ENCODE results near the gene TNFSF8. TPM values are rescaled to one million over a fixed set of nuclear protein-coding genes. Genes with fewer than 3 reads are reported as not detected.

Gene TNFSF8
- polyA plus RNA-seq, 4 donors = 0.46 to 0.70 (median 0.52) TPM

GRCh38 chr9:114937516-114937915, 7.1 kb upstream of the TNFSF8 start:
- DNase-seq (ENCODE audit: low read depth in 4 of 4, low spot score in 3 of 4) = no peak

- DNase-seq (ENCODE audit: low read depth in 4 of 4, low spot score in 3 of 4) = no peak
Measured at GRCh38 chr9:114936581-114936980, 6.2 kb upstream of the TNFSF8 start.

- no peak for DNase-seq (ENCODE audit: low read depth in 4 of 4, low spot score in 3 of 4)
Measured at GRCh38 chr9:114935119-114935518, 4.7 kb upstream of the TNFSF8 start.

- no peak for DNase-seq (ENCODE audit: low read depth in 4 of 4, low spot score in 3 of 4)
Measured at GRCh38 chr9:114932502-114932901, 2.1 kb upstream of the TNFSF8 start.

GRCh38 chr9:114931407-114931806, 1.0 kb upstream of the TNFSF8 start:
- DNase-seq (ENCODE audit: low read depth in 4 of 4, low spot score in 3 of 4) = no peak

GRCh38 chr9:114929201-114929600, 1.2 kb downstream of the TNFSF8 start:
- no peak for DNase-seq (ENCODE audit: low read depth in 4 of 4, low spot score in 3 of 4)

GRCh38 chr9:114928671-114929070, 1.7 kb downstream of the TNFSF8 start:
- no peak for DNase-seq (ENCODE audit: low read depth in 4 of 4, low spot score in 3 of 4)

- no peak for DNase-seq (ENCODE audit: low read depth in 4 of 4, low spot score in 3 of 4)
Measured at GRCh38 chr9:114928136-114928535, 2.3 kb downstream of the TNFSF8 start.

GRCh38 chr9:114925672-114926071, 4.7 kb downstream of the TNFSF8 start:
- no peak for DNase-seq (ENCODE audit: low read depth in 4 of 4, low spot score in 3 of 4)

GRCh38 chr9:114925039-114925438, 5.4 kb downstream of the TNFSF8 start:
- no peak for DNase-seq (ENCODE audit: low read depth in 4 of 4, low spot score in 3 of 4)

- no peak for DNase-seq (ENCODE audit: low read depth in 4 of 4, low spot score in 3 of 4)
Measured at GRCh38 chr9:114924327-114924726, 6.1 kb downstream of the TNFSF8 start.

- DNase-seq (ENCODE audit: low read depth in 4 of 4, low spot score in 3 of 4) = no peak
Measured at GRCh38 chr9:114923918-114924317, 6.5 kb downstream of the TNFSF8 start.

GRCh38 chr9:114921171-114921570, 9.2 kb downstream of the TNFSF8 start:
- no peak for DNase-seq (ENCODE audit: low read depth in 4 of 4, low spot score in 3 of 4)

GRCh38 chr9:114919611-114920010, 10.8 kb downstream of the TNFSF8 start:
- DNase-seq (ENCODE audit: low read depth in 4 of 4, low spot score in 3 of 4) = no peak

- no peak for DNase-seq (ENCODE audit: low read depth in 4 of 4, low spot score in 3 of 4)
Measured at GRCh38 chr9:114916481-114916880, 13.9 kb downstream of the TNFSF8 start.

- DNase-seq (ENCODE audit: low read depth in 4 of 4, low spot score in 3 of 4) = no peak
Measured at GRCh38 chr9:114914139-114914538, 16.3 kb downstream of the TNFSF8 start.

GRCh38 chr9:114913656-114914055, 16.7 kb downstream of the TNFSF8 start:
- DNase-seq (ENCODE audit: low read depth in 4 of 4, low spot score in 3 of 4) = no peak

GRCh38 chr9:114913217-114913616, 17.2 kb downstream of the TNFSF8 start:
- no peak for DNase-seq (ENCODE audit: low read depth in 4 of 4, low spot score in 3 of 4)

- peak in 3 of 4 donors; percentile 21 to 31 (median 30) for DNase-seq (ENCODE audit: low read depth in 4 of 4, low spot score in 3 of 4)
Measured at GRCh38 chr9:114911167-114911821, 19.1 kb downstream of the TNFSF8 start.

GRCh38 chr9:114910541-114910940, 19.9 kb downstream of the TNFSF8 start:
- no peak for DNase-seq (ENCODE audit: low read depth in 4 of 4, low spot score in 3 of 4)

- DNase-seq (ENCODE audit: low read depth in 4 of 4, low spot score in 3 of 4) = no peak
Measured at GRCh38 chr9:114909661-114910060, 20.7 kb downstream of the TNFSF8 start.

- DNase-seq (ENCODE audit: low read depth in 4 of 4, low spot score in 3 of 4) = no peak
Measured at GRCh38 chr9:114908805-114909448, 21.5 kb downstream of the TNFSF8 start.
